GM12873 (cell line): Measurements from ENCODE around the gene GRIN1.

Experiments
- CTCF ChIP-seq: IDR thresholded peaks from 2 replicates; pipeline ENCODE4 v1.5.1; 2012; ENCODE audit warnings: low read depth, mild to moderate bottlenecking, moderate library complexity, low read length, control low read depth; ENCODE audit not compliant: insufficient read depth; ENCODE audit errors: missing control alignments

Gene GRIN1

GRCh38 chr9:137169896-137170358, 31.0 kb downstream of the GRIN1 start, which contains the start of gene LRRC26:
TSS of gene LRRC26 (minus strand) at chr9:137170051. CDS start at chr9:137169943, 108 bp downstream.
- no peak for TF ChIP-seq CTCF

GRCh38 chr9:137170486-137171148, 31.7 kb downstream of the GRIN1 start:
- no peak for TF ChIP-seq CTCF

DNA sequence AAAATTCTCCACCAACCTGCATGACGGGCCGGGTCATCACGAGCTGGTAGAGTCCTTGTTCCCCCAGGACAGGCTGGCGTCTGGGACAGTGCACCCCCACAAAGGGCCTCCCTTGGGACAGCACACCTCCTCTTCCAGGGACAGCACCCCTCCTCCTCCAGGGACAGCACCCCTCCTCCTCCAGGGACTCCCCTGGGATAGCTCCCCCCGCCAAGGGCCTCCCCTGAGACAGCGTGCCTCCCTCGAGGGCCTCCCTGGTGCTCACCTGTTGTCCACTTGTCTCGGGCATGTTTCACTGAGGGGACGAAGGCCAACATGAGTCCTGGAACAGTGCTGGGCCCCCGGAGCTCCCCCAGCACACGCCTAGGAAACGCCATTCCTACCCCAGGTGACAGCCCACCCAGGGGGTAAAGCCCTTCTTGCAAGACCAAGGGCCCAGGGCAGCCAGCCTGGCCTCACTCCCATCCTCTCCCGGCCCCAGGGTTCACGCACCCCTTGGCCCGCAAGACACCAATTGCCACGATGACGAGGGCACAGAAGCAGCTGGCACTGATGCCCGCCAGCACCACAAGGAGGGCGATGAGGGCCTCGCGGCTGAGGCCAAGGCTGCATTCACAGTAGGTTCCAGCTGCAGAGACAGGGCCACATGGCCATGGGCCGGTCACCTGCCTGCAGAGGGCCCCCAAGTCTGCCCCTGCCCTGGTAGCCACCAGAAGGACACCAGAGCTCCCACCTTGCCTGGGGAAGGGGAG, 32.4 kb downstream of the GRIN1 start:
- TF ChIP-seq CTCF = no peak

DNA sequence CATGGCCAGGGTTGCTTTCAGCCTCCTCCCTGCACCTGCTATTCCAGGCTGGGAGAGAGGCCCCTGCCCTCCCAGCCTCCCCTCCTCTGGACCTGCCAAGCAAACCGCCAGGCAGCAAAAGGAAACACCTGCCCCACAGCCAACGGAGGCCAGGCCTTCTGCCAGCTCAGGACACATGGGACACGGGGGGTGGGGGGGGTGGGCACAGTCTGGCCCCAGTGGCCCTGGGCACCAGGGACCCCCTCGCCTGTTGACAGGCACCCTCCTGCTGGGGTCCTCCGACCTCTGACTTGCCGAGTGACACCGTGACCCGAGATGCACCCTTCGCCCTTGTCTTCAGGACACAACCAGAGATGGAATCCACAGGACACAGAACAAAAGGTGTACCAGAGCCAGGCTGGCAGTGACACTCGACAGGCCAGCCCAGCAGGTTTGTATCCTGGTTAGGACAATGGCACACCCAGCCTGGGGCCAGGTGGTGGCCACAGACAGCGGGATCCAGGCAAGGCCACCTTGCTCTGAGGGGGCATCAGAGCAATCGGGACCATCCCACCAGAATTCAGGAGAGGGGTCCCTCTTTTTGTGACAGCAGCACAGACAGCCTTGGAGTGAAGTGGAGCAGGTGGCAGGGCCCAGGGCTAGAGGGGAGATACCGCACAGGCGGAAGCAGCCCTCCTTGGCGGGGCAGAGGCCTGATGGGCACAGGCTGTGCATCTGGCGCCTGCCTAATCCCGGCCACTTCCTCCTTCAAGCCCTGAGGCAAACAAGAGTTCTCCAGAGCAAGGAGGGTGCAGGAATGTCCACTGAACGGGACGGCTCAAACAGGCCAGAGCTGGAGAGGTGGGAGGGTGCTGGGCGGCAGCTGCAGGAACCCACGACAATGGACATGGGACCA, 34.2 kb downstream of the GRIN1 start:
- TF ChIP-seq CTCF = no peak

GRCh38 chr9:137173796-137174664, 35.1 kb downstream of the GRIN1 start:
- TF ChIP-seq CTCF = no peak

GRCh38 chr9:137174722-137175293, 35.9 kb downstream of the GRIN1 start:
- no peak for TF ChIP-seq CTCF
